Head of caudate nucleus (tissue), 42 donors: ENCODE data around the gene NGRN.
"Not testable (repeated sequence)": the region's sequence is repeated elsewhere in the genome, so short reads cannot be mapped to it uniquely, and the experiment has no call there.

ENCODE experiments used
- DNase-seq, 42 donors: peaks; one replicate each; pipeline versions ENCODE4 v3.0.0 to v3.0.0-alpha.2; 2020 to 2021; ENCODE audit warnings: mixed read lengths in 7 of 42
- intact Hi-C: fragments of 100-400 bp; cut with DNase I; formaldehyde crosslinking; loops from one replicate; pipeline ENCODE4 v1.15.0; 2022

The NGRN gene

GRCh38 chr15:90232941-90233386 lies 32.5 kb upstream of the NGRN start:
- no peak for DNase-seq
- intact Hi-C loops: no loop called here

DNA sequence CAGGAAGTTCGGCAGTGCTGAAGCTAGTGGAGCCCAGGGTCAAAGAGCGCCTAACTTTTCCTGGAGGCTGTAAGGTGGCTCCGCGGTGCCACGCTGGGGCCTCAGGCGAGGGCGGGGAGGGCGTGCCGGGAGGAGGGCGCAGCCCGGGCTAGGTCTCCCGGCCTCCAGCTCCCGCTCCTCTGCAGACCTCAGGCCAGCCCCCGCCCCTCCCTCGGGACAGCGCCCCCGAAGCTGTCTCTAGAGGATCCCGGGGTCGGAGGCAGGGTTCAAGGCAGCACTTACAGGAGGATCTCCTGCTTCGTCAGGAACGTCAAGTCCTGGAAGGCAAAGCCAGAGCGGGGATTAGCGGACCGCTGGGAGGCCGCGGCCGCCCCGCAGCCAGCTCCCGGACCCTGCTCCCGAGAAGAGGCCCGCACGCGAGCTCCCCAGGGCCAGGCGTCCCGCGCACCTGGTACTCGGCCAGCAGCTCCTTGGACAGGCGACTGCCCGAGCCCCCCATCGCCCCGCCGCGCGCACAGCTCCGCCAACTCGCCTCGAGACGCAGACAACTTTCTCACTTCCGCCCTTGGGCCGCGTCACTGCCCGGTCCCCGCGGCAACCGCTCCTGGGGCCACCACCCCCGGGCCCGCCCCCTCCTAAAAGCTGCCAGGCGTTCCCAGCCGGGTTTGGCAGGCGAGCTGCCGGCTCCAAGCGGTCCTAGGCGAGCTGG lies 31.9 kb upstream of the NGRN start, which contains the start of gene CIB1:
Gene CIB1, minus strand, starts transcription at position 555 of the 709 bp plus-strand sequence. Its CDS starts 56 bp downstream, at position 499.
- peak in 41 of 42 donors; percentile 22 to 99 (median 97) for DNase-seq
- intact Hi-C loops: no loop called here

- DNase-seq: peak in 3 of 42 donors; percentile 90 to 96 (median 93)
- intact Hi-C loops: no loop called here
Measured at GRCh38 chr15:90234096-90234988, 31.1 kb upstream of the NGRN start, which contains the start of gene GDPGP1. Gene GDPGP1, plus strand, starts transcription at chr15:90234209. Its CDS starts 6,700 bp downstream, at chr15:90240909.

GRCh38 chr15:90239371-90239770 lies 26.1 kb upstream of the NGRN start:
- intact Hi-C loops: no loop called here
- DNase-seq: no peak

- no peak for DNase-seq
- intact Hi-C loops: no loop called here
Measured at GRCh38 chr15:90240856-90241255, 24.6 kb upstream of the NGRN start.

- no peak for DNase-seq
- intact Hi-C loops: no loop called here
Measured at GRCh38 chr15:90241343-90242192, 23.9 kb upstream of the NGRN start.

DNA sequence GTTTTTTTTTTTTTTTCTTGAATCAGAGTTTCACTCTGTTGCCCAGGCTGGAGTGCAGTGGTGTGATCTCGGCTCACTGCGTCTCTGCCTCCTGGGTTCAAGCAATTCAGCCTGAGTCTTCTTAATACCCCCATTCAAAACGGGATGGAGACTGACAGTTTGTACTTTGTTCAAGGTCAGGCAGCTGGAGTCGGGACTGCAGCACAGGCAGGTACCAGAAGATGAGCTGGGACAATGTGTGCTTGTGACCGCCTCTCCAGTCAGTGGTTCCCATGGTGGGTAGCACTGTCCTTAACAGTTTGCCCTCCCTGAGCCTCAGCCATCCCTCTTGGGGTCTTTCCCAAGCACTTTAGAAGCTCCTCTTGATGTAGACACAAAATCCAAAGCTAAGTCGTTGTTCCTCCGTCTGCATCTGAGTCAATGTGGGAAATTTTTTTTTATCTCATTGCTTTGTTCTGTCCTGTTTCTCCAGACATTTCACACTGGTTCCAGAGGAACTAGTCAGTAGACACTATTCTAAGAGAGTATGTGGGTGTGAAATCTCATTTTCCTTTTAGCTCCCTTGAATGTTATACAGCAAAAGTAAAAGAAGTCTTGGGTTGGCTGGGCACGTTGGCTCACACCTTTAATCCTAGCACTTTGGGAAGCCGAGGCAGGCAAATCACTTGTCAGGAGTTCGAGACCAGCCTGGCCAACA lies 21.4 kb upstream of the NGRN start:
- DNase-seq: no peak
- intact Hi-C loops: no loop called here

- DNase-seq: peak in 41 of 42 donors; percentile 25 to 90 (median 59)
- intact Hi-C loops: no loop called here
Measured at GRCh38 chr15:90248789-90249202, 16.7 kb upstream of the NGRN start.

DNA sequence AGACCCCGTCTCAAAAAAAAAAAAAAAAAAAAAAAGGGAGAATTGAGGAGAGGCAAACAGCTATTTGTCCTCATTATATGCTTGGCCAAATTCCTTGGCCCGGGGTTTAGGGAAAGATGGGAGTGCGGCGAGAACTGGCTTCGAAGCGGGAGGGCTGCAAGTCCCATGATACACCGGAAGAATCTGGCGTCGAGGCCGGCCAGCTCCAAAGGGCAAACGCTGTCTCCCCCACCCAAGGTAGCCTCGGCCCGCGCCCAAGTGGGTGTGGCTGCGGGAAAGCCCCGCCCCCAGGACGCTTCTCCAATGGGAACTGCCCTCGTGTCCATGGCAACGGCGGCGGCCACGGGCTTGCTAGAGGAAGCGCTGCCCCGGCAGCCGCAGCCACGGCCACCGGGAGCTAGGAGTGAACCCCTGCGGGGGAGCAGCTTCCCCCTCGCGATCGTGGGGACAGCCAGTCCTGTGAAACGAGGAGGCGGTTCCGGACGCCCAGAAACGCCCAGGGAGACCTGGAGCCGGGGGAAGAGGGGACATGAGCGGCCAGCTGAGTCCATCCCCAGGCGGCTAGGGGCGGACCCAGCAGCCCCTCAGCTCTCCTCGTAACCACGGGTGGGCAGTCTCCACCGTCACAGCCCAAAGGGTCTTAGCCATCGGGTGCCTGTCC lies 16.1 kb upstream of the NGRN start, which contains the start of gene TTLL13:
Gene TTLL13, plus strand, starts transcription at position 354 of the 661 bp plus-strand sequence. CDS start 1,075 bp downstream, outside the sequence.
- peak; percentile 80 to 97 (median 92) for DNase-seq
- intact Hi-C loops: no loop called here

GRCh38 chr15:90257776-90258175 lies 7.7 kb upstream of the NGRN start:
- no peak for DNase-seq
- intact Hi-C loops: no loop called here

- no peak for DNase-seq
- intact Hi-C loops: no loop called here
Measured at GRCh38 chr15:90259524-90259923, 5.9 kb upstream of the NGRN start.

DNA sequence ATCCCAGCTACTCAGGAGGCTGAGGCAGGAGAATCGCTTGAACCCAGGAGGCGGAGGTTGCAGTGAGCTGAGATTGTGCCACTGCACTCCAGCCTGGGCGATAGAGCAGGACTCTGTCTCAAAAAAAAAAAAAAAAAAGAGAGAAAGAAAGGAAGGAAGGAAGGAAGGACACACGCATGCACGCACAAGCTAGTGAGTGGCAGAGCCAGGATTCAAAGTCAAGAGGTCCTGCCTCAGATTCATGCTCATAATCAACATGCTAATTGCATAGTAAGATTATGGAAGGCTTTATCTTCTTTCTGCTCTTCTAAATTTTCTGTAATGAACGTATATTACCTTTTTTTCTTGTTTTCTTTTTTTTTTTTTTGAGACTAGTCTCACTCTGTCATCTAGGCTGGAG lies 4.7 kb upstream of the NGRN start:
- intact Hi-C loops, DNase-seq: not testable (repeated sequence)

DNA sequence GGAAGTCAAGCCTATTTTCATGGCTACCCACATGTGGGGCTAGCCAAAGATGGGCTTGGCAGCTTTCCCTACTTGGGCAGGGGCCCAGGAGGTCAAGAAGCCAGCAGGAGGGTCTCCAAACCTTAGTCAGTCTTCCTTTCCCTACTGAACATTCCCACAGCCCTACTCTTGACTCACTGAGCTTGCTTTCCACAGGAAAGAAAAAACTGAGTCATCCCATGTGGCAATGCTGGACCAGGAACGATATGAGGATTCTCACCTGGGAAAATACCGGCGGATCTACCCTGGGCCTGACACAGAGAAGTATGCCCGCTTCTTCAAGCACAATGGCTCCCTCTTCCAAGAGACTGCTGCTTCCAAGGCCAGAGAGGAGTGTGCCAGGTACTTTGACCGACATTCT lies 3.7 kb upstream of the NGRN start:
- no peak for DNase-seq
- intact Hi-C loops: no loop called here

DNA sequence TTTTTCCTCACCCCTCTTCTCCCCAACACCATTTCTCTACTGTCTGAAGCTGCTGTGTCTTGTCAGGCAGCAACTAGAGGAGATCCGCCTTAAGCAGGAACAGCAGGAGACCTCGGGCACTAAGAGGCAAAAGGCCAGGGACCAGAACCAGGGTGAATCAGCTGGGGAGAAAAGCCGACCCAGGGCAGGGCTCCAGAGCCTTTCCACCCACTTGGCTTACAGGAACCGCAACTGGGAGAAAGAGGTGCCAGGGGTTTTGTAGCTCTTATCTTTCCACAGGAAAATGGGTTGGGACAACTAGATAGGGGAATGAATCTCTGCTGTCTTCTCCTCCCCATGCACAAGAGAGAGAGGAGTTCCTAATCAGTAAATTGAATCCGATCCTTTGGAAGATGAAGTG lies 3.0 kb upstream of the NGRN start:
- DNase-seq: no peak
- intact Hi-C loops: no loop called here

- intact Hi-C loops: no loop called here
- DNase-seq: peak in 2 of 42 donors; percentile 15 to 20
Measured at GRCh38 chr15:90264671-90265070, 801 bp upstream of the NGRN start.

DNA sequence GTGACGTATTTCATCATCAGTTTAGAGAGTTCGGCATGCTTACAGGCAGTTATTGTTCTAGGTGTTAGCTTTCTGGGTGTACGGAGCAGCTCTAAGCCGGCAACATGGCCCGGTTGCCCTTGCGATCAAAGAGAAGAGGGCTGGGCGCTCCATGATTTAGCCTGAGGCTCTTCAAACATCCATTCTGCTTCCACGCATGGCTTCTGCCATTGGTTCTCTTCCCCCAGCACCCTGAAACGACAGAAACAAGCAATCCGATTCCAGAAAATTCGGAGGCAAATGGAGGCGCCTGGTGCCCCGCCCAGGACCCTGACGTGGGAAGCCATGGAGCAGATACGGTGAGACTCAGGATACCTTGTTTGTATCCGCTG lies 574 bp downstream of the NGRN start:
- peak in 38 of 42 donors; percentile 12 to 73 (median 36) for DNase-seq
- intact Hi-C loops: no loop called here

DNA sequence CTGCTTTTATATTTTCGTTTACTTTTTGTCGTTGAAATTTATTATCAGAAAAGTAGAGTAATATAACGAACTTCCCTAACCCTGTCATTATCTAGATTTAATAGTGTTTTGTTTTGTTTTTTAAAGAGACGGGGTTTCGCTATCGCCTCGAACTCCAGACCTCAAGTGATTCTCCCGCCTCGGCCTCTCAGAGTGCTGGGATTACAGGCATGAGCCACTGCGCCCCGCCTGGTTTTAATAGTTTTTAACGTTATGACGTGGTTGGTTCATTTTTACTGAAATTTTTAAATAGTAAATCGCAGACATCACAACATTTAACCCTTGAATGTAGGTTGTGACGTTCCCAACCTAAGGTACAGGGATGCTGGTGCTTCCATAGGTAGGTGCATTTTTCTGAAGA lies 1.0 kb downstream of the NGRN start:
- DNase-seq: peak in 28 of 42 donors; percentile 15 to 63 (median 32)
- intact Hi-C loops: no loop called here

DNA sequence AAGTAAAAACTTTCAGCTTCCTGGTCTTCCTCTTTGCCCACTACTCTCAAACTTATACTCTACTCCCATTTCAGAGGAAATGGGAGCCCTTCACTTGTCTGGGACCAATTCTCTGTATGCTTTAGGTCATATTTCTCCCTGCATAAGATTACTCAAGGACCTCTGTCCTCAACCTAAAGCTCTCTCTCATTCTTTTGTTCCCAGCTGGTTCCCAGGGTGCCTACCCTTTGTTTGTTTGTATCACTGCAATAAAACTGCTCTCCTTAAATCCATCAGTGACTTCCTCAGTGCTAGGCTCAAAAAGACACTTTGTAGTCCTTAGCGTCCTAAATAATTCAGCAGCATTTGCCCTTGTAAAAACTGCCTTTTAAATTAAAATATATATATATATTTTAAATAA lies 2.9 kb downstream of the NGRN start:
- no peak for DNase-seq
- intact Hi-C loops: no loop called here
